Lower leg skin (tissue), 4 donors: Measurements from ENCODE around the gene FAM20A. TPM values are rescaled to one million over a fixed set of nuclear protein-coding genes. Genes with fewer than 3 reads are reported as not detected.

ENCODE experiments used
- DNase-seq, 2 donors: peaks; one replicate each; pipeline ENCODE4 v3.0.0-alpha.2; 2019; ENCODE audit warnings: low spot score in 2 of 2
- H3K4me3 ChIP-seq: fragments of 200-600 bp; sonication (generic); 2 replicates; pipeline ENCODE4 v1.5.1; 2017; ENCODE audit warnings: mild to moderate bottlenecking, low read depth; ENCODE audit not compliant: poor library complexity, severe bottlenecking
- CTCF ChIP-seq, 3 donors: fragments of 450-650 bp; IDR thresholded peaks; one replicate each; pipeline ENCODE4 v1.5.1; 2016; ENCODE audit warnings: antibody characterized with exemption in 3 of 3, mild to moderate bottlenecking in 3 of 3, moderate library complexity in 2 of 3
- POLR2A ChIP-seq, 2 donors: fragments of 450-650 bp; IDR thresholded peaks; one replicate each; pipeline ENCODE4 v1.6.1; 2016 to 2017; ENCODE audit warnings: antibody characterized with exemption in 2 of 2, mild to moderate bottlenecking in 1 of 2, moderate library complexity in 1 of 2
- WGBS, 2 donors: methylation state at CpG; one replicate each; pipeline ENCODE4 v1.1.5; 2018; 5-methylcytosine and 5-hydroxymethylcytosine counted together
- intact Hi-C: fragments of 100-400 bp; cut with DNase I; formaldehyde crosslinking; loops from one replicate; pipeline ENCODE4 v1.15.0; 2023; ENCODE audit warnings: low total_unique reads
- total RNA-seq, 4 donors: library from RNA; depleted of rRNA; stranded (reverse); fragments of >200 nt; gene quantifications; one replicate each; pipeline ENCODE4 v1.1.0, GENCODE V29; 2016

The FAM20A gene
- total RNA-seq, 4 donors from 2014 or later = 2.6 to 5.8 (median 4.3) TPM

- TF ChIP-seq CTCF (IDR thresholded peaks at IDR 0.05) (no peak), POLR2A (IDR thresholded peaks at IDR 0.05) (no peak)
- intact Hi-C loops = loop anchor here (10.0 kb wide), 1 partner anchor 192 kb away; no protein-coding TSS in a partner anchor
- no peak for DNase-seq
- WGBS, 2 donors = 84 to 88% methylated on average over 4 of the region's 4 CpGs
- no peak overlapping the region for H3K4me3 ChIP-seq
Measured at GRCh38 chr17:68562736-68563135, 38.4 kb downstream of the FAM20A start.

GRCh38 chr17:68560966-68561720 is 40.0 kb downstream of the FAM20A start:
- no peak overlapping the region for H3K4me3 ChIP-seq
- no peak for DNase-seq
- TF ChIP-seq CTCF (IDR thresholded peaks at IDR 0.05) (no peak), POLR2A (IDR thresholded peaks at IDR 0.05) (no peak)
- WGBS, 2 donors = 65 to 70% methylated on average over 3 of the region's 3 CpGs
- intact Hi-C loops = loop anchor here (10.0 kb wide), 1 partner anchor 194 kb away; no protein-coding TSS in a partner anchor

DNA sequence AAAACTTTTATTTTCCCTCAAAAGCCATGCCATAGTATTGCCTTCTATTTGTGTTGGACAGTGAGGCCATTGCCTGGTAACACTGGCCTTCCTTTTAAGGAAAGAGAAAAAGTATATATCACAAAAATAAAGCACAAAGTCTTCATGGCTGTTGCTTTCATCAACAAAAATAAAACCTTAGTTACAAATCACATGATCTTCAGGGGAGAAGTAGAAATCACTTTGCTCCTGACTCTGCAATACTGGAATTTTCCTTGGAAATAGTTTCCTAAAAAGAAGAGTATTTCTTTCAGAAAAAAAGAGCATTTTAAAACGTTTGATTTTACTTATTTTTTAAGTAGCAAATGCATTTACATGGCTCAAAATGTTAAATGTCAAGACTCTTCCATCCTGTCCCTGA is 41.9 kb downstream of the FAM20A start:
- no peak overlapping the region for H3K4me3 ChIP-seq
- no peak for TF ChIP-seq POLR2A (IDR thresholded peaks at IDR 0.05)
- TF ChIP-seq CTCF (IDR thresholded peaks at IDR 0.05) = no peak
- intact Hi-C loops = no loop called here
- 8 to 10% methylated on average over 1 of the region's 1 CpG for WGBS, 2 donors
- no peak for DNase-seq

GRCh38 chr17:68556551-68556950 is 44.6 kb downstream of the FAM20A start:
- H3K4me3 ChIP-seq = no peak overlapping the region
- WGBS, 2 donors = 85 to 91% methylated on average over 4 of the region's 4 CpGs
- intact Hi-C loops = no loop called here
- TF ChIP-seq POLR2A (IDR thresholded peaks at IDR 0.05) = no peak
- no peak for TF ChIP-seq CTCF (IDR thresholded peaks at IDR 0.05)
- no peak for DNase-seq

GRCh38 chr17:68544111-68544915 is 56.9 kb downstream of the FAM20A start:
- DNase-seq = no peak
- no peak overlapping the region for H3K4me3 ChIP-seq
- intact Hi-C loops = no loop called here
- no peak for TF ChIP-seq CTCF (IDR thresholded peaks at IDR 0.05)
- no peak for TF ChIP-seq POLR2A (IDR thresholded peaks at IDR 0.05)
- WGBS, 2 donors = 49 to 71% methylated on average over 12 of the region's 12 CpGs
